Measurements from ENCODE around the gene TMEM43.
A peak's percentile ranks its signal among the peaks of the same experiment; 100 is the strongest.

TMEM43 gene

GRCh38 chr3:14152963-14153355, 28.1 kb downstream of the TMEM43 start:
- DNase-seq: no peak

GRCh38 chr3:14153663-14154062, 28.8 kb downstream of the TMEM43 start:
- DNase-seq: no peak

- no peak for DNase-seq
These were observed 29.4 kb downstream of the TMEM43 start for GRCh38 chr3:14154276-14154675.

- no peak for DNase-seq
These were observed 30.1 kb downstream of the TMEM43 start for GRCh38 chr3:14154895-14155440.

- no peak for DNase-seq
These were observed 31.3 kb downstream of the TMEM43 start for GRCh38 chr3:14156201-14156600.

GRCh38 chr3:14156843-14157561, 32.1 kb downstream of the TMEM43 start:
- no peak for DNase-seq

GRCh38 chr3:14157951-14158350, 33.1 kb downstream of the TMEM43 start:
- DNase-seq: no peak

- no peak for DNase-seq
These were observed 33.5 kb downstream of the TMEM43 start for GRCh38 chr3:14158370-14158769.

- DNase-seq: no peak
These were observed 34.6 kb downstream of the TMEM43 start for GRCh38 chr3:14159426-14159825.

- no peak for DNase-seq
These were observed 36.4 kb downstream of the TMEM43 start for GRCh38 chr3:14161282-14161681.

GRCh38 chr3:14162178-14162577, 37.3 kb downstream of the TMEM43 start:
- no peak for DNase-seq

GRCh38 chr3:14166877-14167603, 42.2 kb downstream of the TMEM43 start:
- no peak for DNase-seq

- no peak for DNase-seq
These were observed 44.6 kb downstream of the TMEM43 start for GRCh38 chr3:14169435-14169834.

GRCh38 chr3:14169871-14170270, 45.0 kb downstream of the TMEM43 start:
- no peak for DNase-seq

- DNase-seq: no peak
These were observed 45.8 kb downstream of the TMEM43 start for GRCh38 chr3:14170531-14171159.

- no peak for DNase-seq
These were observed 47.6 kb downstream of the TMEM43 start for GRCh38 chr3:14172496-14172895.

GRCh38 chr3:14174483-14174882, 49.6 kb downstream of the TMEM43 start:
- DNase-seq: no peak

- DNase-seq: peak; percentile 30 to 44
These were observed 50.7 kb downstream of the TMEM43 start for GRCh38 chr3:14175383-14176037.

- DNase-seq: no peak
These were observed 52.9 kb downstream of the TMEM43 start for GRCh38 chr3:14177580-14178246.

- DNase-seq: peak; percentile 96 to 97
These were observed 53.6 kb downstream of the TMEM43 start, which contains the start of the genes LSM3 and XPC for GRCh38 chr3:14178247-14179113. LSM3 (plus strand) TSS chr3:14178817; CDS start chr3:14178861, 44 bp downstream. XPC (minus strand) TSS chr3:14178601; CDS start chr3:14178568, 33 bp downstream.

GRCh38 chr3:14179114-14179465, 54.2 kb downstream of the TMEM43 start:
- DNase-seq: no peak
